Natural killer cell (primary cell): ENCODE results near the gene POC1B. TPM values are rescaled to one million over a fixed set of nuclear protein-coding genes. Genes with fewer than 3 reads are reported as not detected.

Source experiments
- ATAC-seq, 3 donors: fragments of 150-1000 bp in 2 of 3; fragments of 200-7000 bp in 1 of 3; cut with Tn5 transposase; 1 replicate in 1 of 3; 2 replicates in 2 of 3; pipeline ENCODE4 v1.10.0; 2021; ENCODE audit warnings: mild to moderate bottlenecking in 2 of 3, moderate library complexity in 2 of 3
- DNase-seq, 2 donors: peaks; one replicate each; pipeline versions ENCODE4 v3.0.0 to v3.0.0-alpha.2; 2013 to 2021; ENCODE audit warnings: mixed read lengths in 1 of 2
- H3K27ac ChIP-seq: one replicate; pipeline ENCODE4 v1.5.1; 2013; ENCODE audit warnings: mild to moderate bottlenecking, low read length
- H3K27me3 ChIP-seq: one replicate; pipeline ENCODE4 v1.6.1; 2013; ENCODE audit warnings: low read length; ENCODE audit not compliant: control insufficient read depth, insufficient read depth
- H3K36me3 ChIP-seq: one replicate; pipeline ENCODE4 v1.6.1; 2013; ENCODE audit warnings: low read length; ENCODE audit not compliant: control insufficient read depth, insufficient read depth
- H3K4me1 ChIP-seq: one replicate; pipeline ENCODE4 v1.6.1; 2013; ENCODE audit warnings: low read length; ENCODE audit not compliant: control insufficient read depth, insufficient read depth
- H3K4me3 ChIP-seq: one replicate; pipeline ENCODE4 v1.5.1; 2013; ENCODE audit warnings: low read length
- H3K9me3 ChIP-seq: one replicate; pipeline ENCODE4 v1.6.1; 2013; ENCODE audit warnings: low read length; ENCODE audit not compliant: control insufficient read depth, insufficient read depth
- H3K27ac Mint-ChIP-seq, 2 donors: one replicate each; pipeline ENCODE4 v1.8.0; 2022; ENCODE audit warnings: mild to moderate bottlenecking in 2 of 2, mixed read lengths in 2 of 2, moderate library complexity in 1 of 2
- H3K27me3 Mint-ChIP-seq, 2 donors: one replicate each; pipeline ENCODE4 v1.8.0; 2022; ENCODE audit warnings: low read depth in 2 of 2, mixed read lengths in 2 of 2
- H3K36me3 Mint-ChIP-seq: one replicate; pipeline ENCODE4 v1.8.0; 2022; ENCODE audit warnings: mixed read lengths
- H3K4me1 Mint-ChIP-seq, 2 donors: one replicate each; pipeline ENCODE4 v1.8.0; 2022; ENCODE audit warnings: mixed read lengths in 2 of 2
- H3K4me3 Mint-ChIP-seq: one replicate; pipeline ENCODE4 v1.8.0; 2022; ENCODE audit warnings: mild to moderate bottlenecking, moderate library complexity, mixed read lengths
- H3K9me3 Mint-ChIP-seq, 2 donors: one replicate each; pipeline ENCODE4 v1.8.0; 2022; ENCODE audit warnings: mixed read lengths in 2 of 2
- WGBS: methylation state at CpG from one replicate; pipeline ENCODE4 v1.1.7; 2013; ENCODE audit warnings: missing lambda C conversion rate; ENCODE audit not compliant: insufficient coverage; 5-methylcytosine and 5-hydroxymethylcytosine counted together
- intact Hi-C: fragments of 100-400 bp; cut with micrococcal nuclease; formaldehyde crosslinking; loops from one replicate; pipeline ENCODE4 v1.14.2; 2022
- total RNA-seq, 4 donors: library from RNA; stranded (reverse); fragments of 120-200 nt in 1 of 4; gene quantifications; one replicate each; pipeline versions ENCODE4 v1.2.3 to v1.2.4, GENCODE V29; 2013 to 2022
- TF ChIP-seq, protein P1 (sequence below): fragments of 200-600 bp; IDR thresholded peaks from one replicate; pipeline ENCODE4 v1.8.0; 2022; ENCODE audit warnings: antibody characterized with exemption

Gene POC1B
- total RNA-seq, 3 donors from 2014 or later (not counting 1 experiment from before 2014, with no cell fraction given) = 29.8 to 40.9 (median 38.0) TPM

DNA sequence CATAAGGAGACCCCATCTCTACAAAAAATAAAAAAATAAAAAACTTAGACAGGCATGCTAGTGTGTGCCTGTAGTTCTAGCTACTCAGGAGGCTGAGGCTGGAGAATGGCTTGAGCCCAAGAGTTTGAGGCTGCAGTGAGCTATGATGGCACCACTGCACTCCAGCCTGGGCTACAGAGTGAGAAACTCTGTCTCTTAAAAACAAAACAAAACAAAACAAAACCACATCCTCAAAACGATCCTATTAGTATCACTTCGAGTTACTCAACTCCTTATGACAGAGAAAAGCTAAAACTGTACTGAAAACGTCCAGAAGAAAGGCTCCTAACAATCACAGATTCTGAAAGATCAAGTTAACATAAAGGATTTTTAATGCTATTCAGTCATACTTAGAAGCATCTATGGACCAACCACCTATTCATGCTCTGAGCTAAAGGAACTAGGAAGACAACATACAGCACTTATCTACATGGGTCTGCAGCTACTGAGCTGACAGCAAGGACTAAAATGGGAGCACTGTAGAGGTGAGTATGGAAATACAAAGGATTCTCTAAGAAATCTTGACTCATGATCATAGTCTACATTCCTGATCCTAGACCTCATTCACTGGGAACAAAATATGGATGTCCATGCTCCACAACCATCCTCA, 98.2 kb downstream of the POC1B start:
- peak overlapping the region; percentile 74 for H3K4me3 Mint-ChIP-seq
- TF ChIP-seq, protein P1, sequence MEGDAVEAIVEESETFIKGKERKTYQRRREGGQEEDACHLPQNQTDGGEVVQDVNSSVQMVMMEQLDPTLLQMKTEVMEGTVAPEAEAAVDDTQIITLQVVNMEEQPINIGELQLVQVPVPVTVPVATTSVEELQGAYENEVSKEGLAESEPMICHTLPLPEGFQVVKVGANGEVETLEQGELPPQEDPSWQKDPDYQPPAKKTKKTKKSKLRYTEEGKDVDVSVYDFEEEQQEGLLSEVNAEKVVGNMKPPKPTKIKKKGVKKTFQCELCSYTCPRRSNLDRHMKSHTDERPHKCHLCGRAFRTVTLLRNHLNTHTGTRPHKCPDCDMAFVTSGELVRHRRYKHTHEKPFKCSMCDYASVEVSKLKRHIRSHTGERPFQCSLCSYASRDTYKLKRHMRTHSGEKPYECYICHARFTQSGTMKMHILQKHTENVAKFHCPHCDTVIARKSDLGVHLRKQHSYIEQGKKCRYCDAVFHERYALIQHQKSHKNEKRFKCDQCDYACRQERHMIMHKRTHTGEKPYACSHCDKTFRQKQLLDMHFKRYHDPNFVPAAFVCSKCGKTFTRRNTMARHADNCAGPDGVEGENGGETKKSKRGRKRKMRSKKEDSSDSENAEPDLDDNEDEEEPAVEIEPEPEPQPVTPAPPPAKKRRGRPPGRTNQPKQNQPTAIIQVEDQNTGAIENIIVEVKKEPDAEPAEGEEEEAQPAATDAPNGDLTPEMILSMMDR = no peak
- H3K36me3 Mint-ChIP-seq = peaks cover 11% of the 10 kb centered on the region
- H3K4me1 Mint-ChIP-seq = peaks cover 29 to 37% of the 10 kb centered on the region in 2 donors
- Histone ChIP-seq H3K27me3 (no peaks in the 10 kb centered on the region), H3K27ac (peak overlapping the region; percentile 73), H3K36me3 (peaks cover 10% of the 10 kb centered on the region), H3K4me1 (peaks cover 14% of the 10 kb centered on the region), H3K9me3 (no peaks in the 10 kb centered on the region), H3K4me3 (no peak overlapping the region)
- intact Hi-C loops = no loop called here
- DNase-seq (peak in 1 of 2 donors; percentile 14), ATAC-seq (peak; percentile 90 to 93 (median 92))
- no peaks in the 10 kb centered on the region for H3K27me3 Mint-ChIP-seq
- no peaks in the 10 kb centered on the region for H3K9me3 Mint-ChIP-seq
- peak overlapping the region; percentile 82 to 89 for H3K27ac Mint-ChIP-seq
- WGBS = 10% methylated on average over 3 of the region's 3 CpGs

DNA sequence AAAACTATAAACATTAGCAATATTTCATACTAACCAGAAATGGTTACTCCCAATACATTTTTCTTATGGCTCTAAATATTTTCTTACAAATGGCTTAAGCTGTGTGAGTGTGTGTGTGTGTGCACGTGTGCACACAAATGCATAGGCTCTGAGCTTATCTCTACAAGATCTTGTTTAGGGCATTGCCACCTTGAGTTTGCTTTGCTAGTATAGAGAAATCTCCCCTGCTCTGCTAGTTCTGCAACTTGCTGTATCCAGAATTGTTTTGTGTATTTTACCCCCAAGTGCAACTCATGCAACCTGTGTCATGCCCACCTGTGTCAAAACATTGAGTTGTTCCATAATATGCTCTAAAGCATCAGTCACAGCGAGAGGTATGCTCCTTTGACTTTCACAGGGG, 101.0 kb downstream of the POC1B start:
- TF ChIP-seq, protein P1 = no peak
- Histone ChIP-seq H3K27me3 (no peaks in the 10 kb centered on the region), H3K9me3 (no peaks in the 10 kb centered on the region), H3K27ac (no peak overlapping the region), H3K4me1 (peaks cover 14% of the 10 kb centered on the region), H3K36me3 (peaks cover 17% of the 10 kb centered on the region), H3K4me3 (no peak overlapping the region)
- 78% methylated on average over 2 of the region's 2 CpGs for WGBS
- H3K36me3 Mint-ChIP-seq = peaks cover 17% of the 10 kb centered on the region
- H3K4me1 Mint-ChIP-seq = peaks cover 35 to 44% of the 10 kb centered on the region in 2 donors
- no peaks in the 10 kb centered on the region for H3K27me3 Mint-ChIP-seq
- intact Hi-C loops = no loop called here
- no peaks in the 10 kb centered on the region for H3K9me3 Mint-ChIP-seq
- H3K27ac Mint-ChIP-seq = no peak overlapping the region
- no peak overlapping the region for H3K4me3 Mint-ChIP-seq
- ATAC-seq (no peak), DNase-seq (no peak)

DNA sequence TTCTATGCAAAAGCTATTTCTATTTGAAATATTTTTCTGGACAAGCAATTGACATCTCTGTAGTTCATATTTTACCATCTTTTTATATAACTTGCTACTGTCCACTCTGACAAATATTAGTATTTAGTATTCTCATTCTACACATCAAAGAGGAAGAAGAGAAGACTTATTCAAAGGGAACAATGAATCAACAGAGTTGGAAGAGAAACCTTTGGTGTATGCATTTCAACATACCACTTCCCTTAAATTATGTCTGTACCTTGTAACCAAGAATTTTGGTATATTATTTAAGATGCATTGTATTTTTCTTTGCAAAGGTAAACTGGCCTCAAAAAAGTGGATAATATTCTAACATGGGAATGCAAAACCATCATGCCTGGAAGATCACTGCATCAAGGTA, 101.5 kb downstream of the POC1B start:
- H3K27ac ChIP-seq = no peak overlapping the region

More for the DNA sequence above, 101.5 kb downstream of the POC1B start:
- DNase-seq (no peak), ATAC-seq (no peak)
- peaks cover 34 to 43% of the 10 kb centered on the region in 2 donors for H3K4me1 Mint-ChIP-seq
- no peak overlapping the region for H3K27ac Mint-ChIP-seq
- TF ChIP-seq, protein P1 = no peak
- no peaks in the 10 kb centered on the region for H3K9me3 Mint-ChIP-seq
- H3K27me3 Mint-ChIP-seq = no peaks in the 10 kb centered on the region
- H3K36me3 ChIP-seq = peaks cover 17% of the 10 kb centered on the region
- H3K4me3 Mint-ChIP-seq = no peak overlapping the region
- H3K27me3 ChIP-seq = no peaks in the 10 kb centered on the region
- H3K36me3 Mint-ChIP-seq = peaks cover 17% of the 10 kb centered on the region
- peaks cover 14% of the 10 kb centered on the region for H3K4me1 ChIP-seq
- no peak overlapping the region for H3K4me3 ChIP-seq
- H3K9me3 ChIP-seq = no peaks in the 10 kb centered on the region
- intact Hi-C loops = no loop called here
